PC-9 (cell line): Measurements from ENCODE around the gene TSHZ2. TPM values are rescaled to one million over a fixed set of nuclear protein-coding genes. Genes with fewer than 3 reads are reported as not detected.

Experiments
- BruUV-seq: library from RNA; stranded (reverse); fragments of 400-500 nt; replicated peaks from 2 replicates; lab custom pipeline; 2021; lab: Mats Ljungman, UMichigan
- CTCF ChIA-PET: fragments of 300-600 bp; sonication (Branson Sonifier 250); formaldehyde crosslinking; loops from one replicate; lab custom pipeline; 2022; ENCODE audit warnings: antibody characterized with exemption; lab: Charles Lee
- POLR2A ChIA-PET: fragments of 300-600 bp; sonication (Branson Sonifier 250); formaldehyde crosslinking; loops from one replicate; lab custom pipeline; 2022; ENCODE audit warnings: antibody characterized with exemption; ENCODE audit not compliant: unreplicated experiment; lab: Charles Lee
- DNase-seq, 2 experiments: peaks; one replicate each; pipeline versions ENCODE4 v3.0.0 to v3.0.0-alpha.2; 2015 to 2022; ENCODE audit warnings: mixed read lengths in 1 of 2
- H2AFZ ChIP-seq: fragments of 200-600 bp; sonication (generic); 2 replicates; pipeline ENCODE4 v1.8.1; 2017; ENCODE audit warnings: antibody characterized with exemption
- H3F3A ChIP-seq: fragments of 200-600 bp; sonication (generic); 2 replicates; pipeline ENCODE4 v1.8.1; 2017; ENCODE audit warnings: antibody characterized with exemption, mild to moderate bottlenecking, low read depth; ENCODE audit not compliant: insufficient read depth
- H3K27ac ChIP-seq: fragments of 200-600 bp; sonication (generic); 2 replicates; pipeline ENCODE4 v1.6.1; 2016; ENCODE audit warnings: mixed run types
- H3K27me3 ChIP-seq: fragments of 200-600 bp; sonication (generic); 2 replicates; pipeline ENCODE4 v1.6.1; 2016; ENCODE audit warnings: low read depth, mixed run types; ENCODE audit not compliant: insufficient read depth
- H3K36me3 ChIP-seq: fragments of 200-600 bp; sonication (generic); 2 replicates; pipeline ENCODE4 v1.6.1; 2016; ENCODE audit warnings: low read depth, mixed run types
- H3K4me1 ChIP-seq: fragments of 200-600 bp; sonication (generic); replicated peaks from 2 replicates; pipeline ENCODE4 v1.6.1; 2016; ENCODE audit warnings: mixed run types; ENCODE audit not compliant: insufficient read depth
- H3K4me2 ChIP-seq: fragments of 200-600 bp; sonication (generic); 2 replicates; pipeline ENCODE4 v1.6.1; 2017; ENCODE audit warnings: mixed run types
- H3K4me3 ChIP-seq: fragments of 200-600 bp; sonication (generic); 2 replicates; pipeline ENCODE4 v1.6.1; 2016; ENCODE audit warnings: mixed run types
- H3K79me2 ChIP-seq: fragments of 200-600 bp; sonication (generic); 2 replicates; pipeline ENCODE4 v1.6.1; 2017; ENCODE audit warnings: low read depth, mixed run types
- H3K9me2 ChIP-seq: fragments of 200-600 bp; sonication (generic); 2 replicates; pipeline ENCODE4 v1.8.1; 2017; ENCODE audit warnings: mild to moderate bottlenecking; ENCODE audit not compliant: insufficient read depth
- H3K9me3 ChIP-seq: fragments of 200-600 bp; sonication (generic); 2 replicates; pipeline ENCODE4 v1.8.1; 2016; ENCODE audit warnings: low read depth; ENCODE audit not compliant: insufficient read depth
- H4K20me1 ChIP-seq: fragments of 200-600 bp; sonication (generic); 2 replicates; pipeline ENCODE4 v1.8.1; 2017; ENCODE audit not compliant: insufficient read depth
- CTCF ChIP-seq: fragments of 200-600 bp; sonication (generic); conservative IDR thresholded peaks from 2 replicates; pipeline ENCODE4 v1.6.1; 2017; ENCODE audit warnings: mixed run types, antibody characterized with exemption, mild to moderate bottlenecking, moderate library complexity
- EZH2 ChIP-seq: fragments of 200-600 bp; sonication (generic); IDR thresholded peaks from 2 replicates; pipeline ENCODE4 v1.8.0; 2017; ENCODE audit warnings: antibody characterized with exemption, low read depth
- intact Hi-C: fragments of 100-400 bp; cut with micrococcal nuclease; formaldehyde crosslinking; loops from one replicate; pipeline ENCODE4 v1.10.0; 2022; ENCODE audit not compliant: unreplicated experiment
- total RNA-seq: library from RNA; stranded (reverse); gene quantifications from 2 replicates; pipeline ENCODE4 v1.2.3, GENCODE V29; 2021

The TSHZ2 gene
- total RNA-seq, 1 experiment from 2014 or later, result not detected

DNA sequence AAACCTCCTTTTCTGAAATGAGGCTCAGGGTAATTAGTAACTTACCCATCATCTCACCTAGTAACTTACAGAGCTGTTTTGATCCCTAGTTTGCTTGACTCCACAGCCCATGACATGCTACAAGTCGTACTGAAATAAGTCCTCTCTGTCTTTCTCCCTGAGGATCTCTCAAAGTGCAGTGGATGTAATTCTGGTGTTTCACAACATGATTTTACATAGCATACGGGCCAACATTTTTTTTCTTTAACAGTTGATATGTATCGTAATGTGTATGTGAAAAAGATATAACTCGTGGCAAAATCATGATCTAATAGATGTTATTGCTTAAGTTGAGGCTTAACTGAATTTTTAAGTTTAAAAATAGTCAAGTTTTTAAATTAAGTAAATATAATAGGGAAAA lies 45.0 kb downstream of the TSHZ2 start:
- Histone ChIP-seq H3K9me3 (no peaks in the 10 kb centered on the region), H3K4me1 (no peaks in the 10 kb centered on the region), H3F3A (no peaks in the 10 kb centered on the region), H2AFZ (no peak overlapping the region), H3K36me3 (no peaks in the 10 kb centered on the region), H3K79me2 (no peaks in the 10 kb centered on the region), H3K27me3 (peaks cover 19% of the 10 kb centered on the region), H3K4me2 (no peak overlapping the region), H3K27ac (no peak overlapping the region), H3K9me2 (no peaks in the 10 kb centered on the region; the same call in 1 of the 2 replicates), H4K20me1 (no peaks in the 10 kb centered on the region), H3K4me3 (no peak overlapping the region)
- no peak for DNase-seq
- ChIA-PET POLR2A (no interaction called here), CTCF (no interaction called here)
- no TSS peak for BruUV-seq
- intact Hi-C loops, result no loop called here
- no peak for TF ChIP-seq CTCF
- no peak for TF ChIP-seq EZH2

DNA sequence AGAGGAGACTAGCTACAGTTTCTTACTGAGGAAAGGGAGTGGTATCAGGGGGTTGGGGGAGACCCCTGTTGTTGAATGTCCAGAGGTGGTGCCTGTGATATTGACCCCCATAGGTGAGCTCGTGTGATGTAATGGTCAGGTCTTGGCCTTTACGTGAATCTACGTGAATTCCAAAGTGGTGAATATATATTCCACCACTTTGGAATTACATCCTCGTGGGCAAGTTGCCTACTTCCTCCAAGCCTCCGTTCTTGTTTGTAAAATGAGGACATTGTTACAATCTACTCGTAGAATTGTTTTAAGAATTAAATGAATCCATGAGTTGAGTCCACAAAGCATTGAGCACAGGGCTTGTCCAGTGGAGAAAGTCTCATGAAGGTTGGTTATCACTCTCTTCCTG lies 47.3 kb downstream of the TSHZ2 start:
- no TSS peak for BruUV-seq

DNA sequence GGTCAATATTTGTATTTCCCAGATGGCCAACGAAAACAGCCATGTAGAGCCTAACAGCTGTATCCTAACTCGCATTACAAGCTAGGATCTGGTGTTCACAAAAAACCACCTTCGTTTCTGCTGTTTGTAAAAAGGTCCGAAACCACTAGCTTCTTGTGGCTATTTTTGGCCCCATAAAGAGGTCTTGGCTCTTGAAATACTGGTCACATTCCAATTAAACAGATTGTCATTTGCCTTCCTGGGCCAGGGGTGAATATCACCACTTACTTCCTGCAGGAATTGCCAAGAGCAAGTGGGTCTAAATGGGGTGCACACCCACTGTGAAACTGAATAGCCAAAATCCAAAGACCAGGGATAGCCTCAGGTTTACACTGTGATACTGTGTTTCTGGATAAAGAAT lies 48.2 kb downstream of the TSHZ2 start:
- H3K9me3 ChIP-seq, result no peaks in the 10 kb centered on the region
- ChIA-PET POLR2A (no interaction called here), CTCF (no interaction called here)
- no peaks in the 10 kb centered on the region; the same call in 1 of the 2 replicates for H3K9me2 ChIP-seq
- no TSS peak for BruUV-seq
- no peak overlapping the region for H3K4me2 ChIP-seq
- DNase-seq, result no peak
- H2AFZ ChIP-seq, result no peak overlapping the region
- no peak overlapping the region for H3K27ac ChIP-seq
- H3F3A ChIP-seq, result no peaks in the 10 kb centered on the region
- no peaks in the 10 kb centered on the region for H3K79me2 ChIP-seq
- intact Hi-C loops, result no loop called here
- H3K4me1 ChIP-seq, result no peaks in the 10 kb centered on the region
- H4K20me1 ChIP-seq, result no peaks in the 10 kb centered on the region
- no peaks in the 10 kb centered on the region for H3K36me3 ChIP-seq
- peaks cover 11% of the 10 kb centered on the region for H3K27me3 ChIP-seq
- no peak overlapping the region for H3K4me3 ChIP-seq
- TF ChIP-seq EZH2, result no peak

More for the DNA sequence above, 47.3 kb downstream of the TSHZ2 start:
- no peak overlapping the region for H3K4me3 ChIP-seq
- no peaks in the 10 kb centered on the region for H3K79me2 ChIP-seq
- no peaks in the 10 kb centered on the region for H3K36me3 ChIP-seq
- DNase-seq, result no peak
- H3K9me2 ChIP-seq, result no peaks in the 10 kb centered on the region; the same call in 1 of the 2 replicates
- no peak overlapping the region for H3K27ac ChIP-seq
- no peak overlapping the region for H2AFZ ChIP-seq
- no peaks in the 10 kb centered on the region for H4K20me1 ChIP-seq
- H3K27me3 ChIP-seq, result peaks cover 14% of the 10 kb centered on the region
- no peaks in the 10 kb centered on the region for H3K9me3 ChIP-seq
- ChIA-PET POLR2A (no interaction called here), CTCF (interaction anchor here (0.7 kb wide), 1 partner anchor 1637 kb away, joined by 4 read pairs; no protein-coding TSS in a partner anchor)
- TF ChIP-seq EZH2 (no peak), CTCF (no peak)
- no peak overlapping the region for H3K4me2 ChIP-seq
- H3K4me1 ChIP-seq, result no peaks in the 10 kb centered on the region
- no peaks in the 10 kb centered on the region for H3F3A ChIP-seq
- intact Hi-C loops, result no loop called here

DNA sequence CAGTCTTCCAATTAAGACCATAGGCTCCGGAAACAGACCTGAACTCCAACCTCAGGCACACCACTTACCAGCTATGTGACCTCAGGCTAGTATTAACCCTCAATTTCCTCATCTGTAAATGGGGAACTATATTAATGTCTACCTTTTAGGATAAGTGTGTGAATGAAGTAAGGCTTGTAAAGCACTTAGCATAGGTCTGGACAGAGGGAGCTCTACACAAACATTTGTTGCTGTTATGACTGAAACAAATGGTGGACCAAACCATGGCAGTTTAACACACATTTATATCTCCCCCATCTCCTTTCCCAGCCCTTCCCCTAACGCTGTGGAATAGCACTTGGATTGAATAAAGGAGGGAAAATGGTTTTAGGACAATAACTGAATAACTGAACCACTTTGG lies 48.7 kb downstream of the TSHZ2 start:
- ChIA-PET POLR2A (no interaction called here), CTCF (no interaction called here)
- H3K4me2 ChIP-seq, result no peak overlapping the region
- H3K9me2 ChIP-seq, result no peaks in the 10 kb centered on the region; the same call in 1 of the 2 replicates
- intact Hi-C loops, result no loop called here
- H3K79me2 ChIP-seq, result no peaks in the 10 kb centered on the region
- H2AFZ ChIP-seq, result no peak overlapping the region
- TF ChIP-seq CTCF (no peak), EZH2 (no peak)
- no peaks in the 10 kb centered on the region for H3F3A ChIP-seq
- H3K36me3 ChIP-seq, result no peaks in the 10 kb centered on the region
- peaks cover 7% of the 10 kb centered on the region; the same call in 1 of the 2 replicates for H3K27me3 ChIP-seq
- H3K27ac ChIP-seq, result no peak overlapping the region
- DNase-seq, result no peak
- no TSS peak for BruUV-seq
- H3K4me1 ChIP-seq, result no peaks in the 10 kb centered on the region
- H3K9me3 ChIP-seq, result no peaks in the 10 kb centered on the region
- no peaks in the 10 kb centered on the region for H4K20me1 ChIP-seq
- no peak overlapping the region for H3K4me3 ChIP-seq
